DND-41 (cell line): ENCODE data around the gene RORC.

ENCODE experiments used
- ATAC-seq: fragments of 200-7000 bp; cut with Tn5 transposase; 3 replicates; pipeline ENCODE4 v1.9.1; 2021; ENCODE audit warnings: low read depth; ENCODE audit not compliant: insufficient read depth
- DNase-seq: peaks from one replicate; pipeline ENCODE4 v3.0.0-alpha.2; 2020
- H2AFZ ChIP-seq: 2 replicates; pipeline ENCODE4 v1.6.0; 2012; ENCODE audit warnings: low read depth, low read length
- H3K27ac ChIP-seq: 2 replicates; pipeline ENCODE4 v1.5.1; 2012; ENCODE audit warnings: low read length, inconsistent platforms
- H3K27me3 ChIP-seq: fragments of 200-600 bp; sonication (generic); 2 replicates; pipeline ENCODE4 v1.6.0; 2012; ENCODE audit warnings: low read length, mild to moderate bottlenecking, inconsistent platforms; ENCODE audit not compliant: insufficient read depth, poor library complexity
- H3K36me3 ChIP-seq: 2 replicates; pipeline ENCODE4 v1.5.1; 2012; ENCODE audit warnings: low read length, inconsistent platforms; ENCODE audit not compliant: insufficient read depth
- H3K4me1 ChIP-seq: 2 replicates; pipeline ENCODE4 v1.5.1; 2012; ENCODE audit warnings: mild to moderate bottlenecking, low read length; ENCODE audit not compliant: insufficient read depth
- H3K4me2 ChIP-seq: 2 replicates; pipeline ENCODE4 v1.6.0; 2012; ENCODE audit warnings: mild to moderate bottlenecking, moderate library complexity, low read length, inconsistent platforms; ENCODE audit not compliant: insufficient read depth
- H3K4me3 ChIP-seq, 2 experiments: fragments of 200-600 bp in 1 of 2; shearing (Covaris generic) in 1 of 2; 2 replicates each; pipeline ENCODE4 v1.5.1; 2012 to 2016; ENCODE audit warnings: inconsistent platforms in 2 of 2, low read length in 2 of 2, mild to moderate bottlenecking in 2 of 2, low read depth in 1 of 2, moderate library complexity in 1 of 2
- H3K79me2 ChIP-seq: 2 replicates; pipeline ENCODE4 v1.6.0; 2012; ENCODE audit warnings: low read length, inconsistent platforms; ENCODE audit not compliant: insufficient read depth
- H3K9ac ChIP-seq: 2 replicates; pipeline ENCODE4 v1.6.0; 2012; ENCODE audit warnings: low read depth, mild to moderate bottlenecking, inconsistent platforms, low read length, moderate library complexity
- H3K9me3 ChIP-seq: 2 replicates; pipeline ENCODE4 v1.5.1; 2012; ENCODE audit warnings: low read length, moderate library complexity, mild to moderate bottlenecking, inconsistent platforms; ENCODE audit not compliant: insufficient read depth, severe bottlenecking
- H4K20me1 ChIP-seq: 2 replicates; pipeline ENCODE4 v1.6.0; 2012; ENCODE audit warnings: low read length; ENCODE audit not compliant: insufficient read depth
- EZH2 ChIP-seq: IDR thresholded peaks from 3 replicates; pipeline ENCODE4 v1.6.1; 2012; ENCODE audit warnings: borderline replicate concordance, low read depth, mild to moderate bottlenecking, moderate library complexity, low read length, inconsistent platforms; ENCODE audit not compliant: severe bottlenecking
- TF ChIP-seq, protein P1 (sequence below): IDR thresholded peaks from 2 replicates; pipeline ENCODE4 v1.5.1; 2012; ENCODE audit warnings: borderline replicate concordance, low read length, moderate library complexity, mild to moderate bottlenecking; ENCODE audit not compliant: poor library complexity, severe bottlenecking; ENCODE audit errors: extremely low read depth

Gene RORC

DNA sequence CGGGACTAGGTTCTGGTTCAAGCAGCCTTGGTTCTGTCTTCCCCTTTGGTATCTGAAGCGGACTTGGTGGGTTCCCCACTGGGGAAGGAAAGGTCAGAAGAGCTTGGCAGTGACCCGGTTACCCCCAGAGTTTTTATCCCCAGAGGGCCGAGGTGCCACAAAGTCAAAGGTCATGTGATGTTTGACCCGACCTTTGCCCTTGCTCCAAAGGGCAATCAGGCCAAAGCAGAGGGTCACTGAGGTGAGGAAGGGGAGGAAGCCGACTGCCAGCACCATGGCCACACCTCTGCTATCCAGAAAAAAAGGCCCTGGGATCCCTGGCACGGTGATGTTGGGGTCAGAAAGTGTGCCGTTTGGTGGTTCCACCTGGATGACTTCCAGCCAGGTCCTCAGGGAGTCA, 30.8 kb downstream of the RORC start:
- Histone ChIP-seq H3K4me2 (no peak overlapping the region), H3K36me3 (0 out of 2 replicates have a peak, but pooled peaks cover 3% of the 10 kb centered on the region), H3K27ac (no peak overlapping the region), H3K9ac (no peak overlapping the region), H3K4me1 (no peaks in the 10 kb centered on the region), H2AFZ (no peak overlapping the region), H3K4me3 (no peak overlapping the region), H3K9me3 (no peaks in the 10 kb centered on the region), H4K20me1 (no peaks in the 10 kb centered on the region), H3K27me3 (no peaks in the 10 kb centered on the region), H3K79me2 (no peaks in the 10 kb centered on the region)
- ATAC-seq (no peak), DNase-seq (no peak)
- TF ChIP-seq, protein P1, sequence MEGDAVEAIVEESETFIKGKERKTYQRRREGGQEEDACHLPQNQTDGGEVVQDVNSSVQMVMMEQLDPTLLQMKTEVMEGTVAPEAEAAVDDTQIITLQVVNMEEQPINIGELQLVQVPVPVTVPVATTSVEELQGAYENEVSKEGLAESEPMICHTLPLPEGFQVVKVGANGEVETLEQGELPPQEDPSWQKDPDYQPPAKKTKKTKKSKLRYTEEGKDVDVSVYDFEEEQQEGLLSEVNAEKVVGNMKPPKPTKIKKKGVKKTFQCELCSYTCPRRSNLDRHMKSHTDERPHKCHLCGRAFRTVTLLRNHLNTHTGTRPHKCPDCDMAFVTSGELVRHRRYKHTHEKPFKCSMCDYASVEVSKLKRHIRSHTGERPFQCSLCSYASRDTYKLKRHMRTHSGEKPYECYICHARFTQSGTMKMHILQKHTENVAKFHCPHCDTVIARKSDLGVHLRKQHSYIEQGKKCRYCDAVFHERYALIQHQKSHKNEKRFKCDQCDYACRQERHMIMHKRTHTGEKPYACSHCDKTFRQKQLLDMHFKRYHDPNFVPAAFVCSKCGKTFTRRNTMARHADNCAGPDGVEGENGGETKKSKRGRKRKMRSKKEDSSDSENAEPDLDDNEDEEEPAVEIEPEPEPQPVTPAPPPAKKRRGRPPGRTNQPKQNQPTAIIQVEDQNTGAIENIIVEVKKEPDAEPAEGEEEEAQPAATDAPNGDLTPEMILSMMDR: no peak
- TF ChIP-seq EZH2: no peak

DNA sequence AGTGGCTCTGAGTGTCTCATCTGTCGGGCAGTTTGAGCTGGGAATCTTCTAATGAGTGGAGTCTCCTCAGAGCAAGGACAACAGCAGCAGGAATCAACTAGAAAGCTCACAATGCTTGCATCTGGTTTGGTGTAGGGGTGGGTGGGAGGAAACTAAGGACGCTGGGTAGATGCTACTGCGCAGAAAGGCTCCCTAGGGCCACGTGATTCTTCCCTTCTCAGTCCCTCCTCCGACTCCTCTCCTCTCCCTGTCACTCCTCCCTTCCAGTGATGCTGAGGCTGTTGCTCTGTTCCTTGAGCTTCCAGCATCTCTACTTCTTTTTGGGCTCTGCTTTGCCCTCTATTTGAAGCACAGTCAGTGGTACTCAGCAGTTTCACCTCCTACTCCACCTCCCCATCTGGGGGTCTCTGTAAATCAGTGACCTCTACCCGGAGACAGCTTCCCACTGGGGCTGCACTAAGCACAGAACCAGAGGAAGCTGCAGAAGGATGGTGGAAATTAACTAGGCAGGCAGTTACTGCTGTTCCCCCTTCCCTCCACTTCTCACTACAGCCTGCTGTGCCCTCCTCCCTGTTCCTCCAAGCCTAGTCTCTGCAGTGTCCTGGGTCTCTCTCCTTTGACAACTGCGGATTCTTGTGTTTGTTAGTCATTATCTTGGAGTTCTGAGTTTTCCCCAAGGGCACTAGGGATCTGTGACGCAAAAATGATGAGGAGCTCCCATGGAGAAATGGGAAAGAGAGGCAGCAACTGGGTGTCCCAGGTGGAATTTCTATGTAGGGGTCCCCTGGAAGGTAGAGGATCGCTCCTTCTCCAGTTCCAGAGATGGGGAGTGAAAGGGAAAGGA, 32.2 kb downstream of the RORC start:
- no peaks in the 10 kb centered on the region for H4K20me1 ChIP-seq
- H2AFZ ChIP-seq: no peak overlapping the region
- H3K4me2 ChIP-seq: no peak overlapping the region
- H3K9me3 ChIP-seq: no peaks in the 10 kb centered on the region
- TF ChIP-seq, protein P1: no peak
- no peak for TF ChIP-seq EZH2
- H3K36me3 ChIP-seq: 0 out of 2 replicates have a peak, but pooled peaks cover 3% of the 10 kb centered on the region
- no peaks in the 10 kb centered on the region for H3K4me1 ChIP-seq
- ATAC-seq: no peak
- no peak overlapping the region for H3K27ac ChIP-seq
- no peak for DNase-seq
- H3K9ac ChIP-seq: no peak overlapping the region
- no peaks in the 10 kb centered on the region for H3K79me2 ChIP-seq
- no peaks in the 10 kb centered on the region for H3K27me3 ChIP-seq
- no peak overlapping the region for H3K4me3 ChIP-seq

DNA sequence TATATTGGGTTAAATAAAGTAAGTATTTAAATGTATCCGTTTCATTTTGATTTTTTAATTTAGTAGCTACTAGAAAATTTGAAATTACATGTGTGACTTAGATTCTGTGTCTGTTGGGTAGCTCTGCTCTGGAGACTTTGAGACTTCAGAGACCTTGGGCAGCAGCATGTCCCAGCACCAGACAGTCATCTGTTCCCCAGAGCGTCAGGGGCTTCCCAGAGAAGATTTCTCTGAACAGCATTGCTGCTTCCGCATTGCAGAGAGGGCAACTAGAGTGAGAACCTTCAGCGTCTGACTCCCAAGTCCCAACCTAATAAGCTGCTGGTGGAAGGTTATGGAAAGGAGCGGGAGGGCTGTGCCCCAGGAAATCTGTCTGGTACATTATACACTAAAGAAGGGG, 33.0 kb downstream of the RORC start:
- H3K36me3 ChIP-seq: peaks cover 6% of the 10 kb centered on the region; the same call in 1 of the 2 replicates
- H3K9me3 ChIP-seq: no peaks in the 10 kb centered on the region
- no peak for TF ChIP-seq EZH2
- TF ChIP-seq, protein P1: no peak
- H3K4me2 ChIP-seq: no peak overlapping the region
- no peak for DNase-seq
- no peaks in the 10 kb centered on the region for H3K27me3 ChIP-seq
- no peak overlapping the region for H3K27ac ChIP-seq
- ATAC-seq: no peak
- H3K9ac ChIP-seq: no peak overlapping the region
- no peak overlapping the region for H3K4me3 ChIP-seq
- H3K79me2 ChIP-seq: no peaks in the 10 kb centered on the region
- H3K4me1 ChIP-seq: no peaks in the 10 kb centered on the region
- H2AFZ ChIP-seq: no peak overlapping the region
- no peaks in the 10 kb centered on the region for H4K20me1 ChIP-seq
